ENCODE data around the gene SLC35F3. TPM values are rescaled to one million over a fixed set of nuclear protein-coding genes. Genes with fewer than 3 reads are reported as not detected.
A peak's percentile ranks its signal among the peaks of the same experiment; 100 is the strongest.

Gene SLC35F3
- total RNA-seq, 1 experiment from 2014 or later: 19.1 TPM

- TF ChIP-seq POLR2AphosphoS5 (IDR thresholded peaks at IDR 0.05; ENCODE audit: low read depth, low read length) (no peak), TCF7L2 (IDR thresholded peaks at IDR 0.05; ENCODE audit: low read depth, low read length) (no peak), CTCF (IDR thresholded peaks at IDR 0.05) (no peak), REST (IDR thresholded peaks at IDR 0.05; ENCODE audit: insufficient read depth in 1 of 2, low read depth in 2 of 2, low read length in 1 of 2) (no peak), SIN3A (IDR thresholded peaks at IDR 0.05; ENCODE audit: borderline replicate concordance, insufficient read depth, low read depth, low read length) (no peak)
- no peaks in the 10 kb centered on the region for H3K9me3 ChIP-seq (ENCODE audit: control insufficient read depth, insufficient read depth, low read depth, low read length)
- no peaks in the 10 kb centered on the region for H3K27me3 ChIP-seq (ENCODE audit: control insufficient read depth, insufficient read depth, low read length)
- H3K4me3 ChIP-seq (ENCODE audit: low read depth in 2 of 2, low read length in 2 of 2): no peak overlapping the region
- in situ Hi-C loops (cut with HindIII; ENCODE audit: low pct_unique_long_range_greater_than_20kb, low sequenced_read_pairs): no loop called here
- no peaks in the 10 kb centered on the region for H3K36me3 ChIP-seq (ENCODE audit: control insufficient read depth, insufficient read depth, low read length)
- ChIA-PET CTCF (no interaction called here), POLR2A (no interaction called here)
- DNase-seq (ENCODE audit: low read depth, low spot score) (no peak), ATAC-seq (peak; percentile 55)
- no TSS peak for BruUV-seq (replicated peaks)
- intact Hi-C loops (cut with micrococcal nuclease; ENCODE audit: unreplicated experiment): no loop called here
- peak overlapping the region; percentile 66 for H3K27ac ChIP-seq (ENCODE audit: low read length)
- peaks cover 44% of the 10 kb centered on the region for H3K4me1 ChIP-seq (ENCODE audit: control insufficient read depth, insufficient read depth, low read length)
Measured at GRCh38 chr1:233919786-233920185, 15.3 kb downstream of the SLC35F3 start.

- Histone ChIP-seq H3K4me3 (ENCODE audit: low read depth in 2 of 2, low read length in 2 of 2) (no peak overlapping the region), H3K27ac (ENCODE audit: low read length) (no peak overlapping the region), H3K4me1 (ENCODE audit: control insufficient read depth, insufficient read depth, low read length) (no peaks in the 10 kb centered on the region), H3K36me3 (ENCODE audit: control insufficient read depth, insufficient read depth, low read length) (no peaks in the 10 kb centered on the region), H3K9me3 (ENCODE audit: control insufficient read depth, insufficient read depth, low read depth, low read length) (peaks cover 3% of the 10 kb centered on the region; the same call in 1 of the 2 replicates), H3K27me3 (ENCODE audit: control insufficient read depth, insufficient read depth, low read length) (no peaks in the 10 kb centered on the region)
- in situ Hi-C loops (cut with HindIII; ENCODE audit: low pct_unique_long_range_greater_than_20kb, low sequenced_read_pairs) (no loop called here), intact Hi-C loops (cut with micrococcal nuclease; ENCODE audit: unreplicated experiment) (no loop called here)
- ChIA-PET CTCF (no interaction called here), POLR2A (no interaction called here)
- no TSS peak for BruUV-seq (replicated peaks)
- no peak for TF ChIP-seq POLR2AphosphoS5 (IDR thresholded peaks at IDR 0.05; ENCODE audit: low read depth, low read length)
- TF ChIP-seq CTCF (IDR thresholded peaks at IDR 0.05): no peak
- TF ChIP-seq SIN3A (IDR thresholded peaks at IDR 0.05; ENCODE audit: borderline replicate concordance, insufficient read depth, low read depth, low read length): no peak
- no peak for TF ChIP-seq TCF7L2 (IDR thresholded peaks at IDR 0.05; ENCODE audit: low read depth, low read length)
- TF ChIP-seq REST (IDR thresholded peaks at IDR 0.05; ENCODE audit: insufficient read depth in 1 of 2, low read depth in 2 of 2, low read length in 1 of 2): no peak
- DNase-seq (ENCODE audit: low read depth, low spot score): no peak
- no peak for ATAC-seq
Measured at GRCh38 chr1:233928123-233928522, 23.6 kb downstream of the SLC35F3 start.
